Activated CD8-positive, alpha-beta memory T cell treated with anti-CD3 and anti-CD28 coated beads for 36 hours (primary cell): Measurements from ENCODE around the gene GSTM3. TPM values are rescaled to one million over a fixed set of nuclear protein-coding genes. Genes with fewer than 3 reads are reported as not detected.
"Not testable (repeated sequence)": the region's sequence is repeated elsewhere in the genome, so short reads cannot be mapped to it uniquely, and the experiment has no call there.

Experiments used
- CTCF ChIA-PET: fragments of 350-600 bp; sonication (Branson Sonifier 250); formaldehyde crosslinking; loops from one replicate; lab custom pipeline; 2021; ENCODE audit warnings: antibody characterized with exemption; lab: Charles Lee
- POLR2A ChIA-PET: fragments of 350-600 bp; sonication (Branson Sonifier 250); formaldehyde crosslinking; loops from one replicate; lab custom pipeline; 2021; ENCODE audit warnings: antibody characterized with exemption; lab: Charles Lee
- total RNA-seq, 2 experiments: library from RNA; stranded (reverse); gene quantifications; one replicate each; pipeline ENCODE4 v1.2.3, GENCODE V29; 2021

Gene GSTM3
- total RNA-seq, 2 experiments from 2014 or later, result 8.6 to 11.8 TPM

DNA sequence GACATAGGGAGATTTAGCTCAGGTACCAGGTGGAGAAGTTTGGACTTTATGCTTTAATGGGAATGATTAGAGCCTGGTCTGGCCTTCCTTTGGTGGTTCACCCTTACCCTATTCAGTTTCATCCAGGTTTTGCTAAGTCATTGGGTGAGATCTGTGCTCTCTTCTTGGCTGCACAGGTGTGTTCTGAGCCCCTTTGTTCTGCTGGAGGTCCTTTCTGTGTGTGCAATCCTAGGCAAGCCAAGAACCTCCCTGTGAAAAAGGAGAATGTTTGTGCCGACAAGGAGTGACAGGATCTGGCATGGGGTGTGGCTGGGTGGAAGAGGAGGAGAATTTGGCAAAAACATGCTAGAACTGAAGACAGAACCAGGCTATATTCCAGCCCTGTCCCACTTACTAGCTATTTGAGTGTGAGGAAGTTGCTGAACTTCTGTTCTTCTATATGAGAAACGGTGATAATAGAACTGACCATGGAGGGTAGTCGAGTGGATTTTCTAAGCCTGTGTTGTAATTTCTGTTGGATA, 24.2 kb downstream of the GSTM3 start:
- CTCF ChIA-PET, result no interaction called here
- POLR2A ChIA-PET, result no interaction called here

DNA sequence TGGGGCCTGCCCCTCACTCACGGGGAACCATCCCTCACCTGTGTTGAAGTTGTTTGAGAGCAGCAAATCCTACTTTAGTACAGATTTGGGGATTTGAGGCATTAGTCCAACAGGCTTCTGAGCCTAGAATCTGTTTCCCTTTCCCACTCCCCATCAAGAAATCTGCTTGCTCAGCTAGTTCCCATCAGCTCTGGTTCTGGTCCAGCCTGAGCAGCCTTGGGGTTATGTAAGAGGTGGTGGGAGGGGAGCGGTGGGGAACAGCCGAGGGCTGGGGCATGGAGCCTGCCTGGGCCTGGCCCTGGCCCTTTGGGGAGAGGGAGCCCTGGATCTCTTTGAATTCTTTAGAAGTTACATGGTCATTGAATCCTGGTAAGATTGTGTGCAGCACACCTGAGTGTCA, 24.7 kb downstream of the GSTM3 start:
- ChIA-PET CTCF (no interaction called here), POLR2A (no interaction called here)

DNA sequence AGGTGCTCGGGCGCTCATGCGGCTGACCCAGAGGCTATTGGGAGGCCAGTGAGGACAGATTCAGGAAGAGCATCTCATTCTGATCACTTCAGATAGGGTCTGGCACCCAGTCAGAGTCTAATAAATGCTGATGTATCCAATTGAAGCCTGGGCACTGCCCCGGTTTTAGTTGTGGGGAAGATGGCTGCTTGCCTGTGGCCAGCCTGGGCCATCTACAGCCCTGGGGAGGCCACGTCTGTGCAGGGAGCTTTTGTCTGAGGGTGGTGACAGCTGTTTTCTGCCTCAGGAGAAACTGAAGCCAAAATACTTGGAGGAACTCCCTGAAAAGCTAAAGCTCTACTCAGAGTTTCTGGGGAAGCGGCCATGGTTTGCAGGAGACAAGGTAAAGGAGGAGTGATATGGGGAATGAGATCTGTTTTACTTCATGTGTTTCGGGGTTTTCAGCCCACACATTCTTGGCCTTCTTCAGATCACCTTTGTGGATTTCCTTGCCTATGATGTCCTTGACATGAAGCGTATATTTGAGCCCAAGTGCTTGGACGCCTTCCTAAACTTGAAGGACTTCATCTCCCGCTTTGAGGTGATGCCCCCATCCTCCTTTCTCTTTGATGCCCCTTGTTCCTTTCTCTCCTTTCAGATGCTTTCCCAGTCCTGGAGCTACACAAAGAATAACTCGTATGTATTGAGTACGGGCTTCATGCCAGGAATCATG, 26.0 kb downstream of the GSTM3 start:
- ChIA-PET POLR2A (no interaction called here), CTCF (no interaction called here)

DNA sequence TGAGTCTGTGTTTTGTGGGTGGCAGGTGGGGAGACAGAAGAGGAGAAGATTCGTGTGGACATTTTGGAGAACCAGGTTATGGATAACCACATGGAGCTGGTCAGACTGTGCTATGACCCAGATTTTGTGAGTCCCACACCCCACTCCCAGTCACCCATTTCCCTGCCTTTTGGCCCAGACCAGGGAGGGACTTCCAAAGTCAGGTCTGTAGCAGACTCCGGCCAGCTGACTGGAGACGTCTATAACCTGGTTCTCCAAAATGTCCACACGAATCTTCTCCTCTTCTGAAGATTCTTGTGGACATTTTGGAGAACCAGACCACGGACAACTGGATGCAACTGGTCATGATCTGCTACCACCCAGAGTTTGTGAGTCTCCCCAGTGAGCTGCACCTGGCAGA, 27.2 kb downstream of the GSTM3 start:
- ChIA-PET CTCF (no interaction called here), POLR2A (no interaction called here)

DNA sequence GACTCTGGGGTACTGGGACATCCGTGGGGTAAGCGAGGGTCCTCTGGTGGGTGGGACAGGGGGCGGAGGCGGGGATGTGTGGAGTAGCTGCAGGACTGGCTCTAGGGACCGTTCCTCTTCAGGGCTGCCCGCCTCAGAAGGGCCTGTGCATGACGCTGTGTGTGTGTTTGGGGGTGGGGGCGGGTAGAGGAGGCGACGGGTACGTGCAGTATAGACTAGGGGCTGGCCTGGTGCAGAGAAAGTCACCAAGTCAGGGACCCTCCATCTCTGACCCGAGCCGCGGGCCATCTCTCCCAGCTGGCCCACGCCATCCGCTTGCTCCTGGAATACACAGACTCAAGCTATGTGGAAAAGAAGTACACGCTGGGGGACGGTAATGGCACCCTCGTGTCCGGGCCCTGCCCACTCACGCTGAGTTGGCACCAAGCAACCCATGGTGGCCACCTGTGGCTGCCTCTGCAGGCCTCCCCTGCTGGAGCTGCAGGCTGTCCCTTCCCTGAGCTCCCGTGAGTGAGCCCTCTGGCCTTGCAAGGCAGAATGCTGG, 28.4 kb downstream of the GSTM3 start:
- CTCF ChIA-PET, result no interaction called here
- POLR2A ChIA-PET, result no interaction called here

DNA sequence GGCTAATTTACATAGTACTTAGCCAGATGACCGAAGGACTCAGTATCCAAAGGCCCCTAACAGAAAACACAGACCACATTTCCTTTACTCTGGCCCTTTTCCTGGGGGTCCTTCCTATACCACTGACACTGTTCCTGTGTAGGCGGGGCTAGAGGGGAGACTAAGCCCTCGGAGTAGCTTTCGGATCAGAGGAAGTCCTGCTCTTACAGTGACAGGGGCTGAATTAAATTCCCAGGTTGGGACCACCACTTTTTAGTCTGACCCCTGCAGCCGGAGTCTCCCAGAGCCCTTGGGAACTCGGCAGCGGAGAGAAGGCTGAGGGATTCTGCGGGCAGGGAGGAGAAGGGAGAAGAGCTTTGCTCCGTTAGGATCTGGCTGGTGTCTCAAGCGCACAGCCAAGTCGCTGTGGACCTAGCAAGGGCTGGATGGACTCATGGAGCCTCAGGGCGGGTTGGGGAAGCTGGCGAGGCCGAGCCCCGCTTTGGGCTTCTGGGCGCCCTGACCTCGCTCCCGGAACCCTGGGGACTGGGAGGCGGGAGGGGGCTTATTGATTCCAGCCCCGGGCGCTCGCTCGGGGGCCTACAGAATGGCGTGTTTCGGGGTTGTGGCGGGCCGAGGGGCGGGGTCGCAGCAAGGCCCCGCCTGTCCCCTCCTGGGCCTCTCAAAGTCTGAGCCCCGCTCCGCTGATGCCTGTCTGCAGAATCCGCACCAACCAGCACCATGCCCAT, 29.1 kb downstream of the GSTM3 start, which contains the start of gene GSTM5:
TSS of gene GSTM5 (plus strand) at position 659 of the 728 bp plus-strand sequence. CDS start at position 721, 62 bp downstream.
- CTCF ChIA-PET, POLR2A ChIA-PET: not testable (repeated sequence)

DNA sequence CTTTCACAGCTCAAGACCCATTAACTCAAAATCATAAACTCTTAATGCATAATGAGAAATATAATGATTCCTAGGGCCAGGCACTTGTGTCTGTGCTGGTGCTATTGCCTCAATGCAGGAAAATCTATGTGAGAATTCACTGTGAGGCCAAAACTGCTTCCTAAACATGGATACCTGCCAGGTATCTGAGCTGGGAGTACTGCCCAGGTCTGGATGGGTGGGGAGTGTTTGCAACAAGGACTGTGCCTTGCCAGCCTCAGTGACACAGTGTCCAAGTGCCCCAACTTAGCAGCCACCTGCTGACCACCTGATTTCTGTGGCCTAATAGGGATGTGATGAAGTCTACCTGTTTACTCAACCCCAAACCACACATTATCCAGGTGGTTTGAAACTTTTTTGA, 31.0 kb downstream of the GSTM3 start:
- CTCF ChIA-PET, POLR2A ChIA-PET: not testable (repeated sequence)

DNA sequence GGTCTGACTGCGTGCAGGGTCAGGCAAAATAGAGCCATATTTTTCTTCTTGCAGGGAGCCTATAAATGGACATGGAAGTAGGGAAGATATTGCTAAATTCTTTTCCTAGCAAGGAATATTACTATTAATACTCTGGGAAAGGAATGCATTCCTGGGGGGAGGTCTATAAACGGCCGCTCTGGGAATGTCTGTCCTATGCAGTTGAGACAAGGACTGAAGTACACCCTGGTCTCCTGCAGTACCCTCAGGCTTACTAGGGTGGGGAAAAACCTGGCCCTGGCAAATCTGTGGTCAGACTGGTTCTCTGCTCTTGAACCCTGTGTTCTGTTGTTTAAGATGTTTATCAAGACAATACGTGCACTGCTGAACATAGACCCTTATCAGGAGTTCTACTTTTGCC, 31.9 kb downstream of the GSTM3 start:
- POLR2A ChIA-PET, CTCF ChIA-PET: not testable (repeated sequence)

DNA sequence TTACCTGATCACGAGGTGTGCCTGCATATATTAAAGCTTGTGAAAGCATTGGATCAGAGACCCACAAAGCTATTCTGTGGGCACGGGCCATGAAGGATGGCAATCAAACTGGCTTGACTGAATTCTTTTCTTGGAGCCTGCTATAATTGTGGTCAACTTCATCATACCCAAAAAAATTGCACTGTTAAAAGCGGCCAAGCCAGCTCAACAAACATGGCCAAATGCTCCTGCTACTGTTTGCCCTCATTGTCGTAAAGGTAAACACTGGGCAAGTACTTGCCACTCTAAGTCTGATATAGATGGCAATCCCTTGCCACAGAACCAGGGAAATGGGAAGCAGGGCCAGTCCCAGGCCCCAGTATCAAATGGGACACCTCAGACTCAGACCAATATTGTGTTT, 35.4 kb downstream of the GSTM3 start:
- POLR2A ChIA-PET, result no interaction called here
- CTCF ChIA-PET, result interaction anchor here (0.9 kb wide), 1 partner anchor 173 kb away, joined by 3 read pairs; no protein-coding TSS in a partner anchor

DNA sequence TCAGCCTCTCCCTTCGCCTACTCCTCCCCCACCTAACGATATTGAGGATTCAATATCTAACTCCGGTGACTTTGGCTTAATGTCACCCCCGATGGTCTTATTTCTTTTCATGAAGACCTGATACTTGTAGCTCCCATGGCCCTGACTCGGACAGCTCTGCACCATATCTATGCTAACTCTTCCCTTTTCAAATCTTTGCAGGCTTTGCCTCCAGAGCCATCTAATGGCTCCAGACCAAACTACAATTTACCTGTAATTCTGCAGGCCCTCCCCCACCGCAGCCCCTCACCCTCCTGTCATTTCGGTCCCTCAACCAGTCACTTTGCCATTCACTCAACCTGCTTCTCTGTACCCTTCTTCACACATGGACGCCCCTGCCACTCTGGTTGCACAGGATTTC, 36.7 kb downstream of the GSTM3 start:
- ChIA-PET CTCF (no interaction called here), POLR2A (no interaction called here)

DNA sequence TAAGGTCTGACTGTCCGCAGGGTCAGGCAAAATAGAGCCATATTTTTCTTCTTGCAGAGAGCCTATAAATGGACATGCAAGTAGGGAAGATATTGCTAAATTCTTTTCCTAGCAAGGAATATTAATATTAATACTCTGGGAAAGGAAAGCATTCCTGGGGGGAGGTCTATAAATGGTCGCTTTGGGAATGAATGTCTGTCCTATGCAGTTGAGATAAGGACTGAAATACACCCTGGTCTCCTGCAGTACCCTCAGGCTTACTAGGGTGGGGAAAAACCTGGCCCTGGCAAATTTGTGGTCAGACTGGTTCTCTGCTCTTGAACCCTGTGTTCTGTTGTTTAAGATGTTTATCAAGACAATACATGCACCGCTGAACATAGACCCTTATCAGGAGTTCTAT, 37.9 kb downstream of the GSTM3 start:
- POLR2A ChIA-PET, CTCF ChIA-PET: not testable (repeated sequence)

DNA sequence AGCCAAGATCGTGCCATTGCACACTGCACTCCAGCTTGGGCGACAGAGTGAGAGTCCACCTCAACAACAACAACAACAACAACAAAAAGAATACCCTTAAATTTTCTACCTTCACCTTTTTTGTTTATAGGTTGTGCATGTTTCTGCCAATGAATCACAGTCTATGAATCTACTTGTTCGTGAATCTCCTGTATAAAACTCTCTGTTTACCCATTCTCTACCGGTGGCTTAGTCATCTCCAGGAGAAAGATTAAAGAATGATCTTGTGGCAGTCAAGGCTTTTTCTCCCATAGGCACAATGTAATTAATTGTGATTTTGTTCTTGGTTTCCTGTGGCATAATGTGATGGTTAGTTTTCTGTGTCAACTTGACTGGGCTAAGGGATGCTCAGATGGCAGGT, 43.0 kb downstream of the GSTM3 start:
- POLR2A ChIA-PET, CTCF ChIA-PET: not testable (repeated sequence)

DNA sequence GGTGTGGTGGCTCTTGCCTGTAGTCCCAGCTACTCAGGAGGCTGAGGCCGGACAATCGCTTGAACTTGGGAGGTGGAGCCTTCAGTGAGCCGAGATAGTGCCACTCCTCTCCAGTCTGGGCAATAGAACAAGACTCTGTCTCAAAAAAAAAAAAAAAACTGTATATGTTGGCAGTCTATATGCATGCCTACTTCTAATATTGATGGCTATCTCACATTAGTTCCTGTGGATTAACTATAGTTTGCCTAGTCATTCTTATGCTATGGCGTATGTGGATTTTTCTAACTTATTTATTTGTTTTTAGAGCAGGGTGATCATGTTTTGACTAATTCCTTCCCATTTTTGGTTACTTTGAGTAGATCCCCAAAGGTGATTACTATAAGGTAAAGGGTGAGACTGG, 43.8 kb downstream of the GSTM3 start:
- CTCF ChIA-PET, result no interaction called here
- POLR2A ChIA-PET, result no interaction called here

DNA sequence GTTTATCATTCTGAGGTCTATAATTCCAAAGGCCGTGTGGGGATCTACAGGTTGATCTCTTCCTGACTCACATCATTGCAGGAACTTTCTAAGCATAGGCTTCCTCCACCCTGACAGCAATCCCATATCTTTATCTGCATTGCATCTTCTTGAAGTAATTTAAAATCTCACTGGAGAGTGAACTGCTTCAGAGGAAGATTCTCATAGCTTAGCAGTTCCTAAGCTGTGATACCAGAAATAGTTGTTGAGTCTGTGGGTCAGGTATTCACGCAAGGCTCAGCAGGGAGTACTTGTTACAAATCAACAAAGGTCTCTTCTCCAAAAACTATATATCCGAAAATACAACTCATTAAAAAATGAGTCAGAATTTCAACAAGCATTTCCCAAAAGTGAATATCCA, 45.7 kb downstream of the GSTM3 start:
- POLR2A ChIA-PET, CTCF ChIA-PET: not testable (repeated sequence)

DNA sequence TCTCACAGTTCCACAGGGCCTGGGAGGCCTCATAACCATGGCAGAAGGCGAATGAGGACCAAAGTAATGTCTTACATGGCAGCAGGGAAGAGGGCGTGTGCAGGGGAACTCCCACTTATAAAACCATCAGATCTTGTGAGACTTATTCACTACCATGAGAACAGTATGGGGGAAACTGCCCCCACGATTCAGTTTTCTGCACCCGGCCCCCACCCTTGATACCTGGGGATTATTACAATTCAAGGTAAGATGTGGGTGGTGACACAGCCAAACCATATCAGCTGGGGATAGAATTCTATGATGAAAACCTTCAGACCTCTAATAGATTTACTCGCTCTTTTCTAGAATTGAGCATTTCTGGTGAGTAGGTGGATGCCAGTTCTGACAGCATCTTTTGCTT, 46.4 kb downstream of the GSTM3 start:
- POLR2A ChIA-PET, CTCF ChIA-PET: not testable (repeated sequence)

DNA sequence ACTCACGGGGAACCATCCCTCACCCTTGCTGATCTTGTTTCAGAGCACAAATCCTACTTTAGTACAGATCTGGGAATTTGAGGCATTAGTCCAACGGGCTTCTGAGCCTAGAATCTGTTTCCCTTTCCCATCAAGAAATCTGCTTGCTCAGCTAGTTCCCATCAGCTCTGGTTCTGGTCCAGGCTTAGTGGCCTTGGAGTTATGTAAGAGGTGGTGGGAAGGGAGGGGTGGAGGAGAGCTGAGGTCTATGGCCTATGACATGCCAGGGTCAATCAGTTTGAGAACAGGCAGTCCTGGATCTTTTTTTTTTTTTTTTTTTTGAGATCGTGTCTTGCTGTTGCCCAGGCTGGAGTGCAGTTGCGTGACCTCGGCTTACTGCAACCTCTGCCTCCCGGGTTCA, 49.1 kb downstream of the GSTM3 start:
- CTCF ChIA-PET, result no interaction called here
- POLR2A ChIA-PET, result no interaction called here

DNA sequence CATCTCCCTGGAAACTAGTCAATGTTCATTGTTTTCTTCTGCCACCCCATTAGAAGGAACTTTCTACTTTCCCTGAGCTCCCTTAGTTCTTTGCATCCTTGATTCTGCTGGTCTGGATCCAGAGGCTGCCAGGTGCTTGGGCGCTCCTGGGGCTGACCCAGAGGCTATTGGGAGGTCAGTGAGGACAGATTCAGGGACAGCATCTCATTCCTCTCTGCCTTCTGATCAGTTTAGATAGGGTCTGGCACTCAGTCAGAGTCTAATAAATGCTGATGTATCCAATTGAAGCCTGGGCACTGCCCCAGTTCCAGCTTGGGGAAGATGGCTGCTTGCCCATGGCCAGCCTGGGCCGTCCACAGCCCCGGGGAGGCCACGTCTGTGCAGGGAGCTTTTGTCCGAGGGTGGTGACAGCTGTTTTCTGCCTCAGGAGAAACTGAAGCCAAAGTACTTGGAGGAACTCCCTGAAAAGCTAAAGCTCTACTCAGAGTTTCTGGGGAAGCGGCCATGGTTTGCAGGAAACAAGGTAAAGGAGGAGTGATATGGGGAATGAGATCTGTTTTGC, 50.9 kb downstream of the GSTM3 start:
- POLR2A ChIA-PET, result no interaction called here
- CTCF ChIA-PET, result no interaction called here

DNA sequence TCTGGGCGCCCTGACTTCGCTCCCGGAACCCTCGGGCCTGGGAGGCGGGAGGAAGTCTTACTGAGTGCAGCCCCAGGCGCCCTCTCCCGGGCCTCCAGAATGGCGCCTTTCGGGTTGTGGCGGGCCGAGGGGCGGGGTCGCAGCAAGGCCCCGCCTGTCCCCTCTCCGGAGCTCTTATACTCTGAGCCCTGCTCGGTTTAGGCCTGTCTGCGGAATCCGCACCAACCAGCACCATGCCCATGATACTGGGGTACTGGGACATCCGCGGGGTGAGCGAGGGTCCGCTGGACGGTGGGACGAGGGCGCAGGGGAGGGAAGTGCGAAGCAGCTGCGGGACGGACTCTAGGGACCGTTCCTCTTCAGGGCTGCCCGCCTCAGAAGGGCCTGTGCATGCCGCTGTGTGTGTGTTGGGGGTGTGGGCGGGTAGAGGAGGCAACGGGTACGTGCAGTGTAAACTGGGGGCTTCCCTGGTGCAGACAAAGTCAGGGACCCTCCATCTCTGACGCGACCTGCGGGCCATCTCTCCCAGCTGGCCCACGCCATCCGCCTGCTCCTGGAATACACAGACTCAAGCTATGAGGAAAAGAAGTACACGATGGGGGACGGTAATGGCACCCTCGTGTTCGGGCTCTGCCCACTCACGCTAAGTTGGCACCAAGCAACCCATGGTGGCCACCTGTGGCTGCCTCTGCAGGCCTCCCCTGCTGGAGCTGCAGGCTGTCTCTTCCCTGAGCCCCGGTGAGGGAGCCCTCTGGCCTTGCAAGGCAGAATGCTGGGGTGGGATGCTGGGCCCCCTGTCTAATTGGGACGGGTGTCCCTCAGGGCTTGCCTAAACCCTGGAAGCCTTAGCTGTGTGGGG, 53.0 kb downstream of the GSTM3 start, which contains the start of gene GSTM1:
TSS of gene GSTM1 (plus strand) at position 177 of the 859 bp plus-strand sequence. CDS start at position 234, 57 bp downstream.
- POLR2A ChIA-PET, result no interaction called here
- CTCF ChIA-PET, result no interaction called here

DNA sequence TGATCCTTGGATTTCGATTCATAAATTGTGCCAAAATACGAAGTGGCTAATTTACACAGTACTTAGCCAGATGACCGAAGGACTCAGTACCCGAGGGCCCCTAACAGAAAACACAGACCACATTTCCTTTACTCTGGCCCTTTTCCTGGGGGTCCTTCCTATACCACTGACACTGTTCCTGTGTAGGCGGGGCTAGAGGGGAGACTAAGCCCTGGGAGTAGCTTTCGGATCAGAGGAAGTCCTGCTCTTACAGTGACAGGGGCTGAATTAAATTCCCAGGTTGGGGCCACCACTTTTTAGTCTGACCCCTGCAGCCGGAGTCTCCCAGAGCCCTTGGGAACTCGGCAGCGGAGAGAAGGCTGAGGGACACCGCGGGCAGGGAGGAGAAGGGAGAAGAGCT, 53.7 kb downstream of the GSTM3 start:
- CTCF ChIA-PET, POLR2A ChIA-PET: not testable (repeated sequence)
